ENCODE measurements around the gene PBX1.

Gene PBX1

DNA sequence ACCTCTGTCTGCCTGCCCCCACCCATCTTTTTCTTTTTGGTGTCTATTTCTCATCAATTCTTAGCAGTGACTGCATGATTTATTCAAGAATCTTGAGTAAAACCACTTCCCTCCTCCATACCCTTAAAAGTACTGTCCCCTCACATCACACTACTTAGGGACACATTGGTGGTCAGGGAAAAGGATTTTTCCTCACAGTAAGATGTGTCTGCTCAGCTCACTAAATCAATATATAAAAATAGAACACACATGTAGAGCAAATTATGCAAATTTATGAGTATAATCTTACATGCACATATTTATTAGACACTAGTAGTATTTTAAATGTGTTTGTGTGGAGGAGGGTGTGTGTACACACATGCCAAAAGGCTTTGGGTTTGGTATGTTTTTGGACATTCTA is 202.0 kb downstream of the PBX1 start:
- no peak overlapping the region for H3K27ac ChIP-seq (ENCODE audit: low read length)
- no peaks in the 10 kb centered on the region for H4K20me1 ChIP-seq (ENCODE audit: insufficient read depth, low read length)
- no peak overlapping the region for H3K4me2 ChIP-seq (ENCODE audit: low read length)
- TF ChIP-seq, protein P1, sequence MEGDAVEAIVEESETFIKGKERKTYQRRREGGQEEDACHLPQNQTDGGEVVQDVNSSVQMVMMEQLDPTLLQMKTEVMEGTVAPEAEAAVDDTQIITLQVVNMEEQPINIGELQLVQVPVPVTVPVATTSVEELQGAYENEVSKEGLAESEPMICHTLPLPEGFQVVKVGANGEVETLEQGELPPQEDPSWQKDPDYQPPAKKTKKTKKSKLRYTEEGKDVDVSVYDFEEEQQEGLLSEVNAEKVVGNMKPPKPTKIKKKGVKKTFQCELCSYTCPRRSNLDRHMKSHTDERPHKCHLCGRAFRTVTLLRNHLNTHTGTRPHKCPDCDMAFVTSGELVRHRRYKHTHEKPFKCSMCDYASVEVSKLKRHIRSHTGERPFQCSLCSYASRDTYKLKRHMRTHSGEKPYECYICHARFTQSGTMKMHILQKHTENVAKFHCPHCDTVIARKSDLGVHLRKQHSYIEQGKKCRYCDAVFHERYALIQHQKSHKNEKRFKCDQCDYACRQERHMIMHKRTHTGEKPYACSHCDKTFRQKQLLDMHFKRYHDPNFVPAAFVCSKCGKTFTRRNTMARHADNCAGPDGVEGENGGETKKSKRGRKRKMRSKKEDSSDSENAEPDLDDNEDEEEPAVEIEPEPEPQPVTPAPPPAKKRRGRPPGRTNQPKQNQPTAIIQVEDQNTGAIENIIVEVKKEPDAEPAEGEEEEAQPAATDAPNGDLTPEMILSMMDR (IDR thresholded peaks at IDR 0.05; ENCODE audit: low read depth, low read length), result no peak
- no peak for TF ChIP-seq EZH2phosphoT487 (IDR thresholded peaks at IDR 0.05; ENCODE audit: low read depth)
- H3K4me1 ChIP-seq (ENCODE audit: low read length), result no peaks in the 10 kb centered on the region
- H3K9me3 ChIP-seq (ENCODE audit: insufficient read depth, low read length), result no peaks in the 10 kb centered on the region
- H3K9ac ChIP-seq (ENCODE audit: low read length), result no peak overlapping the region
- H3K27me3 ChIP-seq (ENCODE audit: low read depth, low read length), result peaks cover 4% of the 10 kb centered on the region; the same call in 1 of the 2 replicates
- no peak overlapping the region for H3K4me3 ChIP-seq (ENCODE audit: low read length)
- no peaks in the 10 kb centered on the region for H3K79me2 ChIP-seq (ENCODE audit: low read length)
- H2AFZ ChIP-seq (ENCODE audit: low read depth, low read length), result no peak overlapping the region
- H3K36me3 ChIP-seq (replicated peaks; ENCODE audit: low read depth, low read length), result no peaks in the 10 kb centered on the region

DNA sequence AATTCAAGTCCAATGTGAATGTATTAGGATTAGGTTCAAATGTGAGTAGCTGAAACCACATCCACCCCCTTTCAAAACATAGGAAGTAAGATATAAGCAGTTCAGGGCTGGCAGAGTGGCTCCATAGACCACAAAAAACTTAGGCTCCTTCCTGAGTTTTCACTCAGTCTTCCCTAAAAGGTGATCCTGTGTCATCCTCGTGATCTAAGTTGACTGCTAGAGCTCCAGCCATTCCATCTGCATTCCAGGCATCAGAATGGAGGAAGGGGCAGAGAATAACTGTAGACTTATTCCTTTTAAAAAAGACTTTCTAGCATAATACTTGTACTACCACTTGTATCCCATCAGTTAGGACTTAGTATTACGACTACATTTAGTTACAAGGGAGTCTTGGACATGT is 204.1 kb downstream of the PBX1 start:
- Histone ChIP-seq H3K9ac (ENCODE audit: low read length) (no peak overlapping the region), H4K20me1 (ENCODE audit: insufficient read depth, low read length) (no peaks in the 10 kb centered on the region), H3K27me3 (ENCODE audit: low read depth, low read length) (peaks cover 4% of the 10 kb centered on the region; the same call in 1 of the 2 replicates), H3K27ac (ENCODE audit: low read length) (no peak overlapping the region), H3K4me3 (ENCODE audit: low read length) (no peak overlapping the region), H3K9me3 (ENCODE audit: insufficient read depth, low read length) (no peaks in the 10 kb centered on the region), H3K79me2 (ENCODE audit: low read length) (no peaks in the 10 kb centered on the region), H3K4me2 (ENCODE audit: low read length) (no peak overlapping the region), H3K4me1 (ENCODE audit: low read length) (no peaks in the 10 kb centered on the region), H2AFZ (ENCODE audit: low read depth, low read length) (no peak overlapping the region), H3K36me3 (replicated peaks; ENCODE audit: low read depth, low read length) (no peaks in the 10 kb centered on the region)
- TF ChIP-seq EZH2phosphoT487 (IDR thresholded peaks at IDR 0.05; ENCODE audit: low read depth), result no peak
- TF ChIP-seq, protein P1 (IDR thresholded peaks at IDR 0.05; ENCODE audit: low read depth, low read length), result no peak

DNA sequence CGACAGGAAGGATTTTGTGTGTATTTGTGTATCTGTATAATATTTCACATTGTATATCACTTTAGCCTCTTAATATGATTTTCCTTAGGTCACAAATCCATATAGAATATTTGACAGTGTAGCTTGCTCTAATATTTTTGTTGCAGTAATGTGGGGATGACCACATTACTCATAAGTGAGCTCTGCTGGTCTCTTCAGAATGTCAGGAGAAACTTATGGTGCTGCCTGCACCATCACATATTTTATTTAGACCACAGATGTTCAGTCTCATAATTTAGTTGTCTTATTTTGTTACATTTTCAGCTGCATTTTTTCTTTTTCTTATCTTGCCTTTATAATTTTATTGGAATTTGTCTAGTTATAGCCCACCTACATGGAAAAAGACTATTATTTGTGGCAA is 205.3 kb downstream of the PBX1 start:
- no peak overlapping the region for H3K9ac ChIP-seq (ENCODE audit: low read length)
- no peak overlapping the region for H3K4me2 ChIP-seq (ENCODE audit: low read length)
- H3K79me2 ChIP-seq (ENCODE audit: low read length), result no peaks in the 10 kb centered on the region
- no peaks in the 10 kb centered on the region for H4K20me1 ChIP-seq (ENCODE audit: insufficient read depth, low read length)
- no peaks in the 10 kb centered on the region for H3K4me1 ChIP-seq (ENCODE audit: low read length)
- H3K9me3 ChIP-seq (ENCODE audit: insufficient read depth, low read length), result no peaks in the 10 kb centered on the region
- peaks cover 4% of the 10 kb centered on the region; the same call in 1 of the 2 replicates for H3K27me3 ChIP-seq (ENCODE audit: low read depth, low read length)
- H2AFZ ChIP-seq (ENCODE audit: low read depth, low read length), result no peak overlapping the region
- H3K36me3 ChIP-seq (replicated peaks; ENCODE audit: low read depth, low read length), result no peaks in the 10 kb centered on the region
- no peak overlapping the region for H3K27ac ChIP-seq (ENCODE audit: low read length)
- no peak overlapping the region for H3K4me3 ChIP-seq (ENCODE audit: low read length)
- no peak for TF ChIP-seq EZH2phosphoT487 (IDR thresholded peaks at IDR 0.05; ENCODE audit: low read depth)
- TF ChIP-seq, protein P1 (IDR thresholded peaks at IDR 0.05; ENCODE audit: low read depth, low read length), result no peak

DNA sequence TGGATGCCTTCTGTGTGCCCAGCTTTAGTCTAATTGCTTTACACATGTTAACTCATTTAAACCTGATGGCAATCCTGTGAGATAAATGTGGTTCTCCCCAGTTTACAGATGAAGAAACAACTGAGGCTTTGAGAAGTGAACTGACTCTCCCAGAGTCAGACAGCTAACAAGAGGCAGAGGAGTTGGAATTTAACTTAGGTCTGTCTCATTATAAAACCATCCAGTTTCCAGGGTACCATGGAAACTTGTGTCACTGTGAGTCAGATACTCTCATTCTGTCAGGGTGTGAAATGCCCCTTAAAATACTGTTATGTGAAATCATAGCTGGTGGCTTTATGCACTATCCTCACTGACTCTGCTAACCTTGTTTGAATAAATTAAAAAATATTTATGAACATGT is 206.6 kb downstream of the PBX1 start:
- TF ChIP-seq, protein P1 (IDR thresholded peaks at IDR 0.05; ENCODE audit: low read depth, low read length), result no peak
- no peak for TF ChIP-seq EZH2phosphoT487 (IDR thresholded peaks at IDR 0.05; ENCODE audit: low read depth)
- H3K9ac ChIP-seq (ENCODE audit: low read length), result no peak overlapping the region
- H4K20me1 ChIP-seq (ENCODE audit: insufficient read depth, low read length), result no peaks in the 10 kb centered on the region
- H3K27me3 ChIP-seq (ENCODE audit: low read depth, low read length), result peaks cover 4% of the 10 kb centered on the region; the same call in 1 of the 2 replicates
- no peaks in the 10 kb centered on the region for H3K4me1 ChIP-seq (ENCODE audit: low read length)
- no peaks in the 10 kb centered on the region for H3K79me2 ChIP-seq (ENCODE audit: low read length)
- H3K4me3 ChIP-seq (ENCODE audit: low read length), result no peak overlapping the region
- H3K36me3 ChIP-seq (replicated peaks; ENCODE audit: low read depth, low read length), result no peaks in the 10 kb centered on the region
- no peak overlapping the region for H3K4me2 ChIP-seq (ENCODE audit: low read length)
- H3K9me3 ChIP-seq (ENCODE audit: insufficient read depth, low read length), result no peaks in the 10 kb centered on the region
- no peak overlapping the region for H2AFZ ChIP-seq (ENCODE audit: low read depth, low read length)
- no peak overlapping the region for H3K27ac ChIP-seq (ENCODE audit: low read length)

Measured in OCI-LY3 (cell line).